ENCODE data around the gene P2RY1. TPM values are rescaled to one million over a fixed set of nuclear protein-coding genes. Genes with fewer than 3 reads are reported as not detected.

P2RY1 gene
- total RNA-seq, 1 experiment from 2014 or later = 6.3 TPM

DNA sequence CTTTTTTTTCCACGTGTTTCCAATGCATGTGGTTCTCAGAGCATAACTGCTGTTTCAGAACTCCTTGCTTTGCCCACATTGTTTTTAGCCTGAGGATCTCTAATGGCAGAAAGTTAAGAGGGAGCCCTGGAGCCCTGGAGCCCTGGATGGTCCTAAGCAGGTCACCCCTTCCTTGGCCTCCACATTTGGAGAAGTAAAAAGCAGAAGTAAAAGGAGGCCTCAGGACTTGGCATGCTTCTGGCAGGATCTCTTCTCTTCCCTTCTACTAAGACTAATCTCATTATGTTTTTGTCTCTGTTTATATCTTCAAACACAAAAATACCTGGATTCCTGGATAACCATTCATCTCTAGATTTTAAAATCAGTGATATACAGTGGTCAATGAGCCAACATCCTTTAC lies 50.1 kb downstream of the P2RY1 start:
- Mint-ChIP-seq H3K9me3 (no peaks in the 10 kb centered on the region), H3K27me3 (ENCODE audit: low read depth) (no peaks in the 10 kb centered on the region), H3K27ac (no peak overlapping the region), H3K4me1 (no peaks in the 10 kb centered on the region), H3K36me3 (ENCODE audit: insufficient read depth in 1 of 3, low read depth in 3 of 3) (no peaks in the 10 kb centered on the region), H3K4me3 (no peak overlapping the region)
- H3K4me2 ChIP-seq (ENCODE audit: insufficient read depth, insufficient read length, low read length) = no peak overlapping the region
- H3K79me2 ChIP-seq (ENCODE audit: insufficient read depth, low read length) = no peaks in the 10 kb centered on the region
- no peak overlapping the region for H3T11ph ChIP-seq (ENCODE audit: low read length)
- TF ChIP-seq, protein P1, sequence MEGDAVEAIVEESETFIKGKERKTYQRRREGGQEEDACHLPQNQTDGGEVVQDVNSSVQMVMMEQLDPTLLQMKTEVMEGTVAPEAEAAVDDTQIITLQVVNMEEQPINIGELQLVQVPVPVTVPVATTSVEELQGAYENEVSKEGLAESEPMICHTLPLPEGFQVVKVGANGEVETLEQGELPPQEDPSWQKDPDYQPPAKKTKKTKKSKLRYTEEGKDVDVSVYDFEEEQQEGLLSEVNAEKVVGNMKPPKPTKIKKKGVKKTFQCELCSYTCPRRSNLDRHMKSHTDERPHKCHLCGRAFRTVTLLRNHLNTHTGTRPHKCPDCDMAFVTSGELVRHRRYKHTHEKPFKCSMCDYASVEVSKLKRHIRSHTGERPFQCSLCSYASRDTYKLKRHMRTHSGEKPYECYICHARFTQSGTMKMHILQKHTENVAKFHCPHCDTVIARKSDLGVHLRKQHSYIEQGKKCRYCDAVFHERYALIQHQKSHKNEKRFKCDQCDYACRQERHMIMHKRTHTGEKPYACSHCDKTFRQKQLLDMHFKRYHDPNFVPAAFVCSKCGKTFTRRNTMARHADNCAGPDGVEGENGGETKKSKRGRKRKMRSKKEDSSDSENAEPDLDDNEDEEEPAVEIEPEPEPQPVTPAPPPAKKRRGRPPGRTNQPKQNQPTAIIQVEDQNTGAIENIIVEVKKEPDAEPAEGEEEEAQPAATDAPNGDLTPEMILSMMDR (conservative IDR thresholded peaks at IDR 0.05) = no peak
- no peak overlapping the region for H3K9ac ChIP-seq (ENCODE audit: extremely low read depth, insufficient read length, low read length)
- H3K23me2 ChIP-seq (ENCODE audit: insufficient read length, low read depth, low read length, poor library complexity, severe bottlenecking) = no peaks in the 10 kb centered on the region
- H3K18ac ChIP-seq (ENCODE audit: insufficient read length, low read depth, low read length) = no peak overlapping the region
- H3K27me3 ChIP-seq (ENCODE audit: insufficient read depth, low read length) = no peaks in the 10 kb centered on the region
- no peaks in the 10 kb centered on the region for H3K79me1 ChIP-seq (ENCODE audit: insufficient read depth, low read depth, low read length, poor library complexity, severe bottlenecking)
- no peak for DNase-seq
- H4K20me1 ChIP-seq (ENCODE audit: control insufficient read depth, insufficient read depth, insufficient read length) = no peaks in the 10 kb centered on the region
- H2BK5ac ChIP-seq (ENCODE audit: insufficient read length, low read length) = no peak overlapping the region
- H2BK20ac ChIP-seq (ENCODE audit: low read depth, low read length, poor library complexity, severe bottlenecking) = no peak overlapping the region
- no peak overlapping the region for H2AK5ac ChIP-seq (ENCODE audit: insufficient read length, low read length)
- H3K4me1 ChIP-seq (ENCODE audit: insufficient read depth, low read length) = no peaks in the 10 kb centered on the region
- no peak overlapping the region for H2BK120ac ChIP-seq (ENCODE audit: low read depth, low read length, poor library complexity, severe bottlenecking)
- H3K4ac ChIP-seq (ENCODE audit: low read depth, low read length) = no peak overlapping the region
- H3K9me3 ChIP-seq (ENCODE audit: control insufficient read depth, low read depth, low read length) = no peaks in the 10 kb centered on the region
- no peak overlapping the region for H2BK15ac ChIP-seq (ENCODE audit: low read depth, low read length)
- WGBS (ENCODE audit: extremely low coverage, insufficient read length, low lambda C conversion rate) = no CpG with 5 or more reads among the region's 1 CpG
- H2AFZ ChIP-seq (ENCODE audit: low read length) = no peak overlapping the region
- H4K91ac ChIP-seq (ENCODE audit: insufficient read length, low read depth, low read length) = no peak overlapping the region
- no peak overlapping the region for H3K23ac ChIP-seq (ENCODE audit: insufficient read length, low read depth, low read length)
- H2BK12ac ChIP-seq (ENCODE audit: insufficient read length, low read depth, low read length) = no peak overlapping the region
- no peak overlapping the region for H4K5ac ChIP-seq (ENCODE audit: insufficient read length, low read depth, low read length)
- no peak overlapping the region for H4K8ac ChIP-seq (replicated peaks; ENCODE audit: insufficient read length, low read depth, low read length)
- no peak overlapping the region for H3K14ac ChIP-seq (ENCODE audit: insufficient read depth, low read length)
- H3K56ac ChIP-seq (ENCODE audit: insufficient read length, low read depth, low read length) = no peak overlapping the region
- H3K27ac ChIP-seq (ENCODE audit: insufficient read length, low read depth, low read length) = no peak overlapping the region
